Sigmoid colon (tissue), 3 donors: ENCODE measurements around the gene NPW.

Experiments
- POLR2A ChIP-seq, 2 donors: fragments of 450-650 bp; IDR thresholded peaks; one replicate each; pipeline ENCODE4 v1.6.1; 2016; ENCODE audit warnings: antibody characterized with exemption in 2 of 2, mild to moderate bottlenecking in 2 of 2, moderate library complexity in 2 of 2
- TF ChIP-seq, protein P1 (sequence below), 4 experiments: fragments of 450-650 bp in 3 of 4; fragments of 200-600 bp in 1 of 4; IDR thresholded peaks; one replicate each; pipeline ENCODE4 v1.5.1; 2016 to 2019; ENCODE audit warnings: antibody characterized with exemption in 4 of 4, mild to moderate bottlenecking in 3 of 4, moderate library complexity in 2 of 4

- no peak for TF ChIP-seq POLR2A (IDR thresholded peaks at IDR 0.05)
- TF ChIP-seq, protein P1, sequence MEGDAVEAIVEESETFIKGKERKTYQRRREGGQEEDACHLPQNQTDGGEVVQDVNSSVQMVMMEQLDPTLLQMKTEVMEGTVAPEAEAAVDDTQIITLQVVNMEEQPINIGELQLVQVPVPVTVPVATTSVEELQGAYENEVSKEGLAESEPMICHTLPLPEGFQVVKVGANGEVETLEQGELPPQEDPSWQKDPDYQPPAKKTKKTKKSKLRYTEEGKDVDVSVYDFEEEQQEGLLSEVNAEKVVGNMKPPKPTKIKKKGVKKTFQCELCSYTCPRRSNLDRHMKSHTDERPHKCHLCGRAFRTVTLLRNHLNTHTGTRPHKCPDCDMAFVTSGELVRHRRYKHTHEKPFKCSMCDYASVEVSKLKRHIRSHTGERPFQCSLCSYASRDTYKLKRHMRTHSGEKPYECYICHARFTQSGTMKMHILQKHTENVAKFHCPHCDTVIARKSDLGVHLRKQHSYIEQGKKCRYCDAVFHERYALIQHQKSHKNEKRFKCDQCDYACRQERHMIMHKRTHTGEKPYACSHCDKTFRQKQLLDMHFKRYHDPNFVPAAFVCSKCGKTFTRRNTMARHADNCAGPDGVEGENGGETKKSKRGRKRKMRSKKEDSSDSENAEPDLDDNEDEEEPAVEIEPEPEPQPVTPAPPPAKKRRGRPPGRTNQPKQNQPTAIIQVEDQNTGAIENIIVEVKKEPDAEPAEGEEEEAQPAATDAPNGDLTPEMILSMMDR (IDR thresholded peaks at IDR 0.05): no peak
Observed at GRCh38 chr16:2040787-2041522, 21.4 kb downstream of the NPW start.
